K562 (cell line): Measurements from ENCODE around the gene AGFG2. TPM values are rescaled to one million over a fixed set of nuclear protein-coding genes. Genes with fewer than 3 reads are reported as not detected.

Source experiments
- AFF4 ChIP-seq: sonication (generic); formaldehyde crosslinking; IDR thresholded peaks from 2 replicates; pipeline ENCODE4 v1.8.0; 2023; ENCODE audit warnings: mild to moderate bottlenecking, missing genetic modification reagents
- DPF2 ChIP-seq: fragments of 450-650 bp; IDR thresholded peaks from 2 replicates; pipeline ENCODE4 v1.6.1; 2016
- E2F1 ChIP-seq: sonication (generic); formaldehyde crosslinking; IDR thresholded peaks from 2 replicates; pipeline ENCODE4 v1.8.1; 2023; ENCODE audit warnings: mild to moderate bottlenecking, missing genetic modification reagents, moderate library complexity
- E2F8 ChIP-seq: fragments of 450-650 bp; IDR thresholded peaks from 2 replicates; pipeline ENCODE4 v1.7.1; 2018; ENCODE audit warnings: mild to moderate bottlenecking, low read depth; ENCODE audit not compliant: partially characterized antibody
- GATAD2A ChIP-seq: fragments of 450-650 bp; IDR thresholded peaks from 2 replicates; pipeline ENCODE4 v1.6.1; 2017
- HNRNPL ChIP-seq: fragments of 200-400 bp; formaldehyde crosslinking; IDR thresholded peaks from 2 replicates; pipeline ENCODE4 v1.6.1; 2017; ENCODE audit warnings: low read depth, mild to moderate bottlenecking, low read length
- LARP7 ChIP-seq: fragments of 450-650 bp; IDR thresholded peaks from 2 replicates; pipeline ENCODE4 v1.6.1; 2016
- MAFF ChIP-seq: IDR thresholded peaks from 2 replicates; pipeline ENCODE4 v1.6.1; 2012; ENCODE audit warnings: low read length, improper control_type of control experiment
- MAFG ChIP-seq: fragments of 450-650 bp; conservative IDR thresholded peaks from 2 replicates; pipeline ENCODE4 v1.6.1; 2016; ENCODE audit warnings: missing genetic modification characterization, missing compliant biosample characterization
- REST ChIP-seq, 2 experiments: fragments of 450-650 bp; formaldehyde crosslinking in 1 of 2; IDR thresholded peaks; 2 replicates each; pipeline versions ENCODE4 v1.4.0 to v1.6.1; 2014 to 2020; ENCODE audit warnings: mild to moderate bottlenecking in 2 of 2, borderline replicate concordance in 1 of 2, low read depth in 1 of 2
- SMARCE1 ChIP-seq: fragments of 450-650 bp; IDR thresholded peaks from 2 replicates; pipeline ENCODE4 v1.7.1; 2016; ENCODE audit warnings: mild to moderate bottlenecking
- ZNF316 ChIP-seq: fragments of 450-650 bp; IDR thresholded peaks from 2 replicates; pipeline ENCODE4 v1.6.1; 2016
- ZNF507 ChIP-seq: conservative IDR thresholded peaks from 2 replicates; pipeline ENCODE4 v1.6.1; 2017; ENCODE audit warnings: missing genetic modification characterization, missing compliant biosample characterization
- polyA plus RNA-seq, 8 experiments: library from polyadenylated mRNA; depleted of rRNA in 4 of 8; stranded (reverse) in 5 of 8; unstranded in 3 of 8; fragments of >200 nt; fragmentation: Nextera tagmentation in 2 of 8; fragmentation: Illumina TruSeq in 1 of 8; extraction: Ambion mirVana in 2 of 8; extraction: Trizol in 1 of 8; gene quantifications; 2 replicates each; pipeline versions ENCODE4 v1.2.1 to v1.2.3, GENCODE V29; 2011 to 2014; ENCODE audit warnings: inconsistent platforms in 1 of 8, missing spikeins in 1 of 8
- total RNA-seq, 7 experiments: library from RNA; depleted of rRNA in 6 of 7; stranded (reverse); fragments of >200 nt in 6 of 7; fragmentation: Illumina TruSeq in 2 of 7; extraction: Trizol in 2 of 7; gene quantifications; 2 replicates each; pipeline versions ENCODE4 v1.2.1 to v1.2.3, GENCODE V29; 2011 to 2021; ENCODE audit warnings: low replicate concordance in 1 of 7

Gene AGFG2
- total and polyA plus RNA-seq, 9 of the 15 experiments (the other 6 are each of a cell fraction or from before 2014, with no cell fraction given): 0.31 to 23.1 (median 6.5) TPM

- TF ChIP-seq E2F1 (no peak), DPF2 (peak; percentile 38; the same call in 1 of the 2 replicates), AFF4 (no peak), ZNF316 (peak; percentile 62), ZNF507 (tag) (no peak), MAFG (peak; percentile 85), MAFF (peak; percentile 58; the same call in 1 of the 2 replicates), GATAD2A (no peak), E2F8 (no peak), LARP7 (peak; percentile 54; the same call in 1 of the 2 replicates), HNRNPL (no peak), SMARCE1 (peak; percentile 36; the same call in 1 of the 2 replicates), REST (IDR thresholded peaks at IDR 0.05; ENCODE audit: borderline replicate concordance) (peak; percentile 5; the same call in 1 of the 2 replicates), REST (CRISPR knock-in tag; IDR thresholded peaks at IDR 0.05; ENCODE audit: low read depth) (no peak)
Measured at GRCh38 chr7:100515072-100515532, 23.9 kb upstream of the AGFG2 start (continued).
